Measurements from ENCODE around the gene BAHCC1.
"Not testable (repeated sequence)": the region's sequence is repeated elsewhere in the genome, so short reads cannot be mapped to it uniquely, and the experiment has no call there.

BAHCC1 gene

GRCh38 chr17:81394921-81395599 lies at the start of gene BAHCC1:
TSS of gene BAHCC1 (plus strand) at chr17:81395457. CDS start at chr17:81399740, 4,283 bp downstream.
- peak; percentile 100 for DNase-seq

GRCh38 chr17:81346090-81346907 lies 49.0 kb upstream of the BAHCC1 start:
- peak; percentile 92 for DNase-seq

DNA sequence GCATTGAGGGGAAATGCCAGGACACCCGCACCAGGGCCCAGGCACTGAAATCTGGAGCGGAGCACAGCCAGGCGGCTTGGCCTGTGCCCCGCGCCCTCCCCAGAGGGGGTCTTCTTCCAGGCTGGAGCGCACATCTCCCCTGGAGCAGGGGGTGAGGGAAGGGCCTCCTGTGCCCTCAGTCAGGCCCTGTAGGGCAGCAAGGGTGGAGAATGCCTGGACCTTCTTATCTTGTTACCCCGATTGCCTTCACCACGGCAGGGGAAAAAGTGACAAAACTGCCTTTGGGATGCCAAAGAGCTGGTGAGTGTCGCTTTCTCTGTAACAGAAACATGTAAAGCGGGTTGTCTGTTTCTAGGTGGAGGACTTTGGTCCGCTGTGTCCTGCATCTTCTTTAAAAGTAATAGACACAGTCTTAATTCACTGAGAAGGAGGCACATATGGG lies 48.3 kb upstream of the BAHCC1 start:
- DNase-seq, result no peak

GRCh38 chr17:81347437-81347836 lies 47.8 kb upstream of the BAHCC1 start:
- no peak for DNase-seq

DNA sequence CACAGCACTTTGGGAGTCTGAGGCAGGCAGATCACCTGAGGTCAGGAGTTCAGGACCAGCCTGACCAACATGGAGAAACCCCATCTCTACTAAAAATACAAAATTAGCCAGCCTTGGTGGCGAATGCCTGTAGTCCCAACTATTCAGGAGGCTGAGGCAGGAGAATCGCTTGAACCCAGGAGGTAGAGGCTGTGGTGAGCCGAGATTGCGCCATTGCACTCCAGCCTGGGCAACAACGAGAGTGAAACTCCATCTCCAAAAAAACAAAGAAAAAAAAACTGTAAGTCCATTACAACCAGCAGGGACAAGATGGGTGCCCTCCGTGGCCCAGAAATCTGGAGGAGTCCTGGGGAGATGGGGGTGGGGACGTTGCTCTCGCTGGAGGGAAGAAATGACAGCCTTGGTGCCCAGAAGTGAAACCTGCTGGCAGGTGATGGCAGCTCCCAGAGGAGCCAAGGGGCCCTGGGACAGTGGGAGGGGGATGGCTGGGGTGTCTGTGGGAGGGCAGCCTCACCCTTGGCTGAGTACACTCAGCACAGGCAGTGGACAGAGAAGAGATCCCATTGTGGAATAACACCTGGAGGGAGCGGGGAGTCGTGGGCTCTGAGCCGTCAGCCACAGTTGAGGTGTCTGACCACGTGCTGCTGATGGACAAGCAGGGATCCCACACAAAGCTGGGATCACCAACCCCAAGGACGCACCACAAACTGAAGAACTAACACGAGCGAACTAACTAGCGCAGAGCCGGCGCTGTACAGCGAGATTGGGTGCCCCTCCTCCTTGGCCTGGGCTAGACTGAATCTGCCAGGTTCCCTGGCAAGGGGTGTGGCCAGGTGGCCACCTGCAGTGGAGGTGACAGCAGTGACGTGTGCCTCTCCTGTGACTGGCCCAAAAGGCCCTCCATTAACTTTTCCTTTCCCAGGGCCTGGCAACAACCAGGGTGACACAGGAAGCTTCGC lies 46.9 kb upstream of the BAHCC1 start:
- DNase-seq, result no peak

GRCh38 chr17:81349397-81350319 lies 45.6 kb upstream of the BAHCC1 start:
- no peak for DNase-seq

- no peak for DNase-seq
These were observed 44.9 kb upstream of the BAHCC1 start for GRCh38 chr17:81350320-81350890.

GRCh38 chr17:81351329-81352052 lies 43.8 kb upstream of the BAHCC1 start:
- DNase-seq, result not testable (repeated sequence)

- not testable (repeated sequence) for DNase-seq
These were observed 43.2 kb upstream of the BAHCC1 start for GRCh38 chr17:81352056-81352455.

DNA sequence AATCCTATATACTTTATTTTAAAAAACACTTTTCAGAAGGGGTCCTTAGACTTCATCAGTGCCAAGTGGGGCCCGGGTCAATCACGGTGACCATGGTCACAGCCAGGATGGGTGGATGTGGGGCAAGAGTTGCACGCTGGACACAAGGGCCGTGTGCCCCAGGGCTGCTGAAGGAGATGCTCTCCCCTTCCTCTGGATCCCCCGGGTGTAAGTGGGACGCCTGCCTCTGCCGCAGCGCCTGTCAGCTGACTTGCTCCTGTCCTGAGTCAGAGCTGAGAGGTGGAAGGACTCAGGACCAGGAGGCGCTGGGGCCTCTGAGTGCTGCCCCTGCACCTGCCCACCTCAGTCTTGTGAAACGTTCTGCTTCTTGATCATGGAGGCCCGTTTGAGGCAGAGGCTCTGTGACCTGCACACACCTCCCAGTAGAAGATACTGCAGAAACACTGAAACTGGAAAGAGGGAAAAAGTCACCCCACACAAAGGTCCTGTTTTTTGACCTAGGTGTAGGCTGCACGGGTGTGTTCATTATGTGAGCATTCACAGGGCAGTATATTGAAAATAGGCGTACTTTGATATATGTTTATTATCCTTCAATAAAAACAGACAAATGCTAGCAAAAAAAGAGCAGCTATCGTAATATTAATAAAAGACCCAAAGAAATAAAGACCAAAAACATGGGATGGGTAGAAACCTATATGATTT lies 40.9 kb upstream of the BAHCC1 start:
- no peak for DNase-seq

DNA sequence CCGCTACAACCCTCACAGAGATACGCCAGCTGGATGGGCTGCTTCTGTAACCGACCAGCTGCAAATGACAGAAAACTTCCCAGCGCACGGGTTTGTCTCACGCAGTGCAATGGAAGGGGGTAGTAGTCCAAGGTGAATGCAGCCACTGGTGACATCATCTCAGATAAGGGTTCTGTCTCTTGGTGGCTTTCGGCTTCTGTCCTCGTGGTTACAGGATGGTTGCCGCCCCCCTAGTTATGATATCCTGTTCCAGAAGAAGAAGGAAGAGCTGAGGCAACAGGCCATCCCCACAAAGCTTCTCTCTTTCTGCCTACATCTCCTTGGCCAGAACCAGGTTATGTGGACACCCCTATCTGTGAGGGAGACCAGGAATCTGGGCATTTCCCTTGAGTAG lies 40.3 kb upstream of the BAHCC1 start:
- DNase-seq, result no peak

GRCh38 chr17:81359218-81359617 lies 36.0 kb upstream of the BAHCC1 start:
- no peak for DNase-seq

DNA sequence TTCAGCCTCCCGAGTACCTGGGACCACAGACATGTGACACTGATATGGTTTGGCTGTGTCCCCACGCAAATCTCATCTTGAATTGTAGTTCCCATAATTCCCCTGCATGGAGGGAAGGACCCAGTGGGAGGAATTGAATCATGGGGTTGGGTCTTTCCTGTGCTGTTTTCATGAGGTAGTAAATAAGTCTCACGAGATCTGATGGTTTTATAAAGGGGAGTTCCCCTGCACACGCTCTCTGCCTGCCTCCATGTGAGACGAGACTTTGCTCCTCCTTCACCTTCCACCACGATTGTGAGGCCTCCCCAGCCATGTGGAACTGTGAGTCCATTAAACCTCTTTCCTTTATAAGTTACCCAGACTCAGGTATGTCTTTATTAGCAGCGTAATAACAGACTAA lies 33.3 kb upstream of the BAHCC1 start:
- DNase-seq, result not testable (repeated sequence)

DNA sequence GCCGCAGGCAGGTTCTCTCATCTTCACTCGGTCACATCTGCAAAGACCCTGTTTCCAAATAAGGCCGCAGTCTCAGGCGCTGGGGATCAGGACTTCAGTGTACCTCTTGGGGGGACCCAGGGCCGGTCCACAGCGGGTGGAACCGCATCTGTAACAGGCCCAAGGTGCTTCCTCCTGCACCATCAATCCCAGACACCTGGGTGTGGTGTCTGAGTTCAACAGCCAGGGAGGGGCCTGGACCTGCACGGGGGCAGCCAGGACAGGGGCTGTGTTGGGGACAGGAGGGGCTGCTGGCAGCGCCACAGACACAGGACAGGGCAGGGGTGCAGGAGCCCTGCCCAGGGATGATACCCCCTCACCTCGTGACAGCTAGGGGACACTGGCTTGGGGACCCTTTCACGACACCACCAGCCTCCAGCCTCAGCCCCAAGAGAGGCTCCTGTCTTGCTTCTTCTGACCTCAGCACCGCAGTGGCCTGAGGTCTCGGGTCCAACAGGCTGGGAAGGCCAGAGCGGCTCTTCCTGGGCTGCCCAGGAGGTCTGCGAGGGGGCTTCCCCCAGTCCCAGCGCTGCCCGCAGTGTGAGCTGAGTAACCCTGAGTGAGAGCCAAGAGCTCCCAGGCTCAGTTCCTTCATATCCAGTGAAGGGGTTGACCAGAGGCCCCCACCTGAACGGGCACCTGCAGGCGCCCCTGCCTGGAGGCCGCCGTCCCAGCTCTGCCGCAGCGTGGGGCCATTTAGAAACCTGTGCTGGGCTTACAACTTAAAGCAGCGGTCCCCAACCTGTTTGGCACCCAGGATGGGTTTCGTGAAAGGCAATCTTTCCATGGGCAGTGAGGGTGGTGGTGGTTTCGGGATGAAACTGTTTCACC lies 30.7 kb upstream of the BAHCC1 start:
- DNase-seq, result no peak

- no peak for DNase-seq
These were observed 30.1 kb upstream of the BAHCC1 start for GRCh38 chr17:81365148-81365600.

DNA sequence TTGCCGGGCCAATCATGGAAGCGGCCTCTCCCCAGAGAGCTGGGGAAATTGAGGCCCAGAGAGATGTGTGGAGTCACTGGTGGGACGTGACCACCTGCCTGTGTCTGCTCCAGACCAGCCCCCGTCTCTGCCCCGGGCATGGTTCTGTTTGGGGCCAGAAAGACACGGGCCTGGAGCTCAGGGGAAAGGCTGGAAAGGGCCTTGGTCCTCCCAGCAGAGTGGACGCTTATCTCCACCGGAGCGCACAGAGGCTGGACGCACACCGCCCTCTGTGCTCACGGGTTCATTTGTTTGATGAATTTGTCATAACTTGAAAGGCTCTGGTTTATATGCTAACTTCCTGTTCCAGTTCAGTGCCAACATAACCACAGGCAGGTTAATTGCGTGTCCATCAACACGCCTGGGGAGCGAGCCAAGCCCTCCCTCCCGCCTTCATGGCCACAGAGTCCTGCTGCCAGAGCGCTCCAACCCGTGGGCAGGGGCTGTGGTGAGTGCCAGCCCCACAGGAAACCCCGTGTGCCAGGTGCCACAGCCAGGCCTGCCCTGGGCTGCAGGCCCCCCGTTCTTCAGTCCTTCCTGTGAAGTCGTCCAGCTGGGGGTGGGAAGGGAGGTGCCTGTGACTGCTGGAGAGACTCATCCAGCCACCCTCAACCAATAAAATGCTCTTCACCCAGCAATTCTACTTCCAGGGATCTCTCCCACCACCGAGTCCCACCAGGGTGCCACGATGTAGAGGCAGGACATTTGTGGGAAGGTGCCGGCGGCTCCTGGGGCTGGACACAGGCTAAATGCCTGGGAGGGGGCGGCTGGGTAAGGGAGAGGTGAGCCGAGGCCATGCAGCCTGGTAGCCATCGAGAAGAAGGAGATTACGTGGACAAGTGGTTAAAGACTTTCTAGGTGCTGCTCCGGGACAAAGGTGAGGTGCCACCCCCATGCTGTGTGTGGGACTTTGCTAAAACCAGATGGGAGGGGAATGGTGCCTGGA lies 29.4 kb upstream of the BAHCC1 start:
- no peak for DNase-seq

- DNase-seq, result no peak
These were observed 28.6 kb upstream of the BAHCC1 start for GRCh38 chr17:81366648-81367047.

DNA sequence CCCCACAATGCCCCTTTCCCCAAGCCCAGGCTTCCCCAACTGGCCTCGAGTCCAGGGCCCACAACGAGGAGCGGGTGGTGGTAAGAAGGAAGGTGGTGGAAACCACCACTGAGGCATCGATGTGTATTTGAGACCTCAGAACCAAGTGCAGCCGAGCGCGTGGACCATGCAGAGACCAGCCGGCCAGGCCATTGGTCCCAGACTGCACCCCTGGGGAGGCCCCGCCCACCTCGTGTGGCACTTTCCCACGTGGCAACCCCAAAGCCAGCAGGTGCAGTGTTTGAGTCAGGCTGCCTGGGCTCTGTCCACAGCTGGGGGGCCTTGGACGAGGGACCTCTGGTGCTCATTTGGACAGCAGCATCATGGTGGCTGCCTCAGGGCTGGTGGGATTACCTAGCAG lies 28.1 kb upstream of the BAHCC1 start:
- no peak for DNase-seq
